B cell (primary cell): ENCODE results near the gene LMF2. TPM values are rescaled to one million over a fixed set of nuclear protein-coding genes. Genes with fewer than 3 reads are reported as not detected.
A peak's percentile ranks its signal among the peaks of the same experiment; 100 is the strongest.

ENCODE experiments used
- ATAC-seq: fragments of 200-7000 bp; cut with Tn5 transposase; one replicate; pipeline ENCODE4 v1.10.0; 2021; ENCODE audit warnings: low read depth, mild to moderate bottlenecking, moderate number of reproducible peaks, moderate library complexity
- CTCF ChIA-PET: fragments of 350-600 bp; sonication (Branson Sonifier 250); formaldehyde crosslinking; loops from one replicate; lab custom pipeline; 2021; ENCODE audit warnings: antibody characterized with exemption, inconsistent platforms; lab: Charles Lee
- POLR2A ChIA-PET: fragments of 350-600 bp; sonication (Branson Sonifier 250); formaldehyde crosslinking; loops from one replicate; lab custom pipeline; 2021; ENCODE audit warnings: antibody characterized with exemption; lab: Charles Lee
- DNase-seq: peaks from one replicate; pipeline ENCODE4 v3.0.0; 2013
- H2AFZ ChIP-seq: 2 replicates; pipeline ENCODE4 v1.6.1; 2012; ENCODE audit warnings: mild to moderate bottlenecking, low read depth, low read length; ENCODE audit not compliant: insufficient read depth, poor library complexity, severe bottlenecking
- H3K27ac ChIP-seq, 2 donors: 1 replicate in 1 of 2; 2 replicates in 1 of 2; pipeline ENCODE4 v1.5.1; 2012 to 2013; ENCODE audit warnings: low read length in 2 of 2, mild to moderate bottlenecking in 2 of 2, moderate library complexity in 1 of 2
- H3K27me3 ChIP-seq, 4 experiments: fragments of 200-600 bp in 1 of 4; sonication (generic) in 1 of 4; replicated peaks in 1 of 4; 1 replicate in 2 of 4; 2 replicates in 2 of 4; pipeline versions ENCODE4 v1.6.1 to v1.7.0; 2013 to 2016; ENCODE audit warnings: low read length in 3 of 4, mild to moderate bottlenecking in 2 of 4, mixed read lengths in 1 of 4, moderate library complexity in 1 of 4; ENCODE audit not compliant: insufficient read depth in 4 of 4, control insufficient read depth in 3 of 4; ENCODE audit errors: control extremely low read depth in 1 of 4
- H3K36me3 ChIP-seq, 2 experiments: replicated peaks in 1 of 2; 1 replicate in 1 of 2; 2 replicates in 1 of 2; pipeline versions ENCODE4 v1.6.1 to v1.7.1; 2013; ENCODE audit warnings: low read length in 1 of 2; ENCODE audit not compliant: insufficient read depth in 2 of 2, control insufficient read depth in 1 of 2; ENCODE audit errors: control extremely low read depth in 1 of 2, extremely low read depth in 1 of 2
- H3K4me1 ChIP-seq, 2 donors: fragments of 200-600 bp in 1 of 2; sonication (generic) in 1 of 2; 1 replicate in 1 of 2; 2 replicates in 1 of 2; pipeline versions ENCODE4 v1.5.1 to v1.6.1; 2013 to 2017; ENCODE audit warnings: low read length in 2 of 2; ENCODE audit not compliant: control insufficient read depth in 2 of 2, insufficient read depth in 2 of 2
- H3K4me2 ChIP-seq: replicated peaks from 2 replicates; pipeline ENCODE3; 2012; ENCODE audit warnings: mild to moderate bottlenecking, low read depth, low read length; ENCODE audit not compliant: poor library complexity, severe bottlenecking
- H3K4me3 ChIP-seq, 5 experiments: fragments of 200-600 bp in 1 of 5; sonication (generic) in 1 of 5; 1 replicate in 3 of 5; 2 replicates in 2 of 5; pipeline versions ENCODE4 v1.5.1 to v1.7.0; 2011 to 2016; ENCODE audit warnings: low read length in 4 of 5, mild to moderate bottlenecking in 4 of 5, low read depth in 2 of 5, control low read depth in 1 of 5, moderate library complexity in 1 of 5; ENCODE audit not compliant: insufficient read depth in 1 of 5; ENCODE audit errors: control extremely low read depth in 1 of 5, extremely low read depth in 1 of 5
- H3K79me2 ChIP-seq: fragments of 200-600 bp; sonication (generic); one replicate; pipeline ENCODE4 v1.6.0; 2016; ENCODE audit warnings: low read length; ENCODE audit not compliant: control insufficient read depth, insufficient read depth
- H3K9ac ChIP-seq: fragments of 200-600 bp; sonication (generic); 2 replicates; pipeline ENCODE4 v1.6.1; 2017; ENCODE audit warnings: mild to moderate bottlenecking, low read length, moderate library complexity
- H3K9me3 ChIP-seq, 3 donors: one replicate each; pipeline versions ENCODE4 v1.6.1 to v1.7.1; 2013; ENCODE audit warnings: low read length in 2 of 3; ENCODE audit not compliant: control insufficient read depth in 2 of 3, insufficient read depth in 1 of 3; ENCODE audit errors: control extremely low read depth in 1 of 3
- H4K20me1 ChIP-seq: 2 replicates; pipeline ENCODE4 v1.6.0; 2012; ENCODE audit warnings: mild to moderate bottlenecking, low read length; ENCODE audit not compliant: insufficient read depth, control insufficient read depth, poor library complexity, severe bottlenecking
- H3K27ac Mint-ChIP-seq: one replicate; pipeline ENCODE4 v1.8.0; 2021; ENCODE audit warnings: mixed read lengths
- H3K27me3 Mint-ChIP-seq: one replicate; pipeline ENCODE4 v1.8.0; 2021; ENCODE audit warnings: mixed read lengths
- H3K4me1 Mint-ChIP-seq: one replicate; pipeline ENCODE4 v1.8.0; 2021; ENCODE audit warnings: mixed read lengths
- H3K4me3 Mint-ChIP-seq: one replicate; pipeline ENCODE4 v1.8.0; 2021; ENCODE audit warnings: mixed read lengths
- H3K9me3 Mint-ChIP-seq: one replicate; pipeline ENCODE4 v1.8.0; 2022; ENCODE audit warnings: mixed read lengths; ENCODE audit not compliant: insufficient read depth
- EZH2 ChIP-seq: IDR thresholded peaks from 2 replicates; pipeline ENCODE4 v1.6.1; 2012; ENCODE audit warnings: borderline replicate concordance, low read depth, mild to moderate bottlenecking, moderate library complexity, low read length; ENCODE audit not compliant: insufficient read depth, poor library complexity, severe bottlenecking
- WGBS: methylation state at CpG from one replicate; pipeline ENCODE4 v1.1.5; 2013; ENCODE audit warnings: missing lambda C conversion rate; ENCODE audit not compliant: insufficient coverage; 5-methylcytosine and 5-hydroxymethylcytosine counted together
- intact Hi-C: fragments of 100-400 bp; cut with micrococcal nuclease; formaldehyde crosslinking; loops from one replicate; pipeline ENCODE4 v1.10.0; 2022
- polyA plus RNA-seq: library from polyadenylated mRNA; depleted of rRNA; stranded (reverse); fragments of >200 nt; gene quantifications from 2 replicates; pipeline ENCODE4 v1.2.3, GENCODE V29; 2012
- total RNA-seq, 2 donors: library from RNA; stranded (reverse); fragments of 120-200 nt in 1 of 2; gene quantifications; 1 replicate in 1 of 2; 2 replicates in 1 of 2; pipeline versions ENCODE4 v1.2.3 to v1.2.4, GENCODE V29; 2013 to 2022
- TF ChIP-seq, protein P1 (sequence below): fragments of 200-600 bp; IDR thresholded peaks from one replicate; pipeline ENCODE4 v1.8.0; 2022; ENCODE audit warnings: antibody characterized with exemption, mild to moderate bottlenecking

The LMF2 gene
- total and polyA plus RNA-seq, 2 donors (not counting 1 experiment from before 2014, with no cell fraction given) = 128 to 316 TPM

- H3K27ac ChIP-seq = no peak overlapping the region
Measured at GRCh38 chr22:50523806-50524675, 16.5 kb upstream of the LMF2 start.

More at GRCh38 chr22:50523806-50524675, 16.5 kb upstream of the LMF2 start:
- intact Hi-C loops = no loop called here
- Mint-ChIP-seq H3K9me3 (no peaks in the 10 kb centered on the region), H3K27ac (no peak overlapping the region), H3K4me1 (peaks cover 32% of the 10 kb centered on the region), H3K4me3 (peak overlapping the region; percentile 90), H3K27me3 (no peaks in the 10 kb centered on the region)
- peaks cover 0 to under 1% (median 0%) of the 10 kb centered on the region in 3 donors for H3K9me3 ChIP-seq
- ATAC-seq (no peak), DNase-seq (no peak)
- H3K9ac ChIP-seq = no peak overlapping the region
- ChIA-PET CTCF (interaction anchor here (1.0 to 2.4 kb wide), 7 partner anchors 16 to 182 kb away, joined by 3 to 71 read pairs (median 19); partner anchors contain the start of genes LMF2, MIOX and NCAPH2), POLR2A (interaction anchor here (2.0 to 2.7 kb wide), 3 partner anchors 11 to 24 kb away, joined by 13 to 35 read pairs (median 15); partner anchors contain the start of genes LMF2 and NCAPH2)
- peak overlapping the region; percentile 98 for H3K4me2 ChIP-seq
- peak overlapping the region in 3 of 5 experiments; percentile 4 to 82 (median 76) for H3K4me3 ChIP-seq
- peaks cover 27% of the 10 kb centered on the region for H4K20me1 ChIP-seq
- WGBS = 90% methylated on average over 25 of the region's 25 CpGs
- H3K36me3 ChIP-seq = peaks cover 0 to 37% of the 10 kb centered on the region in 2 experiments
- peaks cover 45% of the 10 kb centered on the region for H3K79me2 ChIP-seq
- no peak overlapping the region for H2AFZ ChIP-seq
- no peaks in the 10 kb centered on the region for H3K27me3 ChIP-seq
- peaks cover 16 to 41% of the 10 kb centered on the region in 2 donors for H3K4me1 ChIP-seq
- no peak for TF ChIP-seq EZH2
- TF ChIP-seq, protein P1, sequence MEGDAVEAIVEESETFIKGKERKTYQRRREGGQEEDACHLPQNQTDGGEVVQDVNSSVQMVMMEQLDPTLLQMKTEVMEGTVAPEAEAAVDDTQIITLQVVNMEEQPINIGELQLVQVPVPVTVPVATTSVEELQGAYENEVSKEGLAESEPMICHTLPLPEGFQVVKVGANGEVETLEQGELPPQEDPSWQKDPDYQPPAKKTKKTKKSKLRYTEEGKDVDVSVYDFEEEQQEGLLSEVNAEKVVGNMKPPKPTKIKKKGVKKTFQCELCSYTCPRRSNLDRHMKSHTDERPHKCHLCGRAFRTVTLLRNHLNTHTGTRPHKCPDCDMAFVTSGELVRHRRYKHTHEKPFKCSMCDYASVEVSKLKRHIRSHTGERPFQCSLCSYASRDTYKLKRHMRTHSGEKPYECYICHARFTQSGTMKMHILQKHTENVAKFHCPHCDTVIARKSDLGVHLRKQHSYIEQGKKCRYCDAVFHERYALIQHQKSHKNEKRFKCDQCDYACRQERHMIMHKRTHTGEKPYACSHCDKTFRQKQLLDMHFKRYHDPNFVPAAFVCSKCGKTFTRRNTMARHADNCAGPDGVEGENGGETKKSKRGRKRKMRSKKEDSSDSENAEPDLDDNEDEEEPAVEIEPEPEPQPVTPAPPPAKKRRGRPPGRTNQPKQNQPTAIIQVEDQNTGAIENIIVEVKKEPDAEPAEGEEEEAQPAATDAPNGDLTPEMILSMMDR = no peak
